Activated CD4-positive, alpha-beta T cell treated with anti-CD3 and anti-CD28 coated beads, Interleukin-2, amount 50 U/mL, for 16 hours (primary cell): ENCODE data around the gene NUAK2.
"Not testable (repeated sequence)": the region's sequence is repeated elsewhere in the genome, so short reads cannot be mapped to it uniquely, and the experiment has no call there.

Experiments used
- DNase-seq: peaks from one replicate; pipeline ENCODE4 v3.0.0-alpha.2; 2020

The NUAK2 gene

DNA sequence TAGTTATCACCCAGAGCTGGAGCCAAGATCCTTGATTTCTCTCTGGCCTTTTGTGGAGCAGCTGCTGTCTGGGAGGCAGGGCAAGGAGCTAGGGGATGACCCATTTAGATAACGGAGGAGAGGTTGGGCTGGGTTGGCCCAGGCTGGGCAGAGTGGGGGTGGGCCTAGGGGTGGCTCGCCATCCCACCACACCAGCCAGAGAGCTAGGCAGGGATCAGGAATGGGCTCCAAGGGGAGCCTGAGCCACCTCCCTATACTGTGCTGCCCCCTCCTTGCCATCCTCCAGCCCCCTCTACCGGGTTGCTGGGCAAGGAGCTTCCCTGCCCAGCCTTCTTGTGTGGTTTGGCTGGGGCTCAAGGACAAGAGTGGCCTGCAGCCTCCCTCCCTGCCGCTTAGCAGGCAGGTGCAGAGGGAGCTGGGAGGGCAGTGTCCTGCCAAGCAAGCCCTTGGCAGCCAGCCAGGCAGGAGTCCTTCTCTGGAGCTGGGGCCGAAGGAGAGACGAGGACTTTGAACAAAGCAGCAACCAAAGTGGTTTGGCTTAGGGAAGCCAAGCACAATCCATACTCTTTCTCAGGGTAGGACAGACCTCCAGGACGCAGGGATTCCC lies 4.1 kb downstream of the NUAK2 start:
- DNase-seq: no peak

DNA sequence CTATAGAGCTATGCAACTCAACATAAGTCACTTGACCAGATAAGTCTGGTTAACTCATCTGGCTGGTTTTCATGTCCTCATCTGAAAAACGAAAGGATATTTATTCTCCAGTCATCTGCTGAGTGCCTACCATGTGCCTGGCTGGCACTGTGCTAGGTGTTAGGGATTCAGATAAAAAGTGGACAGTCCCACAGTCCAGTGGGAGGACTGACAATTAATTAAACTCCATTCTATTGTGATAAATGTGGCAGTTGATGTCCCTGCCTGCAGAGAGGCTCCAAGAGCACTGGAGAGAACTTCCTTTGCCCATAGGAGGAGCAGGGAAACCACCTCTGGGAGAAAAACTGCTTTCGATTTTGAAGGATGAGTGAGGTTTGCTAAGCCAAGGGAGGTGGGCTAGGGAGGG lies 5.4 kb downstream of the NUAK2 start:
- no peak for DNase-seq

DNA sequence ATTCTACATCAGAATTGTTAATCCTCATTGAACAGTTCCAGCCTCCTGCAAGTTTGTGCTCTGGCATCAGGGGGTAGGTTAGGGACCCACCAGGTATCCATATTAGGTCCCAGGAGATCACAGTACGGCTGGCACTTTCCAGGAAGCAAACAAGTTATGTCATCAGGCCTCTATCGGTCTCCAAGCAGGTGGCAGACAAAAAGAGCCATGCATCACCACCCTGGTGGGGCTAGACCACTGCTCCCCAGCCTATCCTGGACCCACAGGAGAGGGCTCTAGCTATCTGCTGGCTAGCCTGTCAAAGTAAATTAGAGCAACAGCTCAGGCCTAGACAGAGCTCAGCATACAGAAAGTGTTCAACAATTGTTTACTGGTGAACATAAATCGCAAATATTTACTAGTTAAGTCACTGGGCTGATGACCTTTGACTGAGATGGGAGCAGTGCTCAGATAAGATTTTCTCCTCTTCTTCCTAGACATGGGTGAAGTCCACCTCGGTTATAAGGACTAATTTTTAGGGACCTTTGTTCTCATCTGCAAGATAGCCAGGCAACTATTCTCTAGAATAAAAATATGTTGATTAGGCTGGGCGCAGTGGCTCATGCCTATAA lies 6.4 kb downstream of the NUAK2 start:
- DNase-seq: no peak

DNA sequence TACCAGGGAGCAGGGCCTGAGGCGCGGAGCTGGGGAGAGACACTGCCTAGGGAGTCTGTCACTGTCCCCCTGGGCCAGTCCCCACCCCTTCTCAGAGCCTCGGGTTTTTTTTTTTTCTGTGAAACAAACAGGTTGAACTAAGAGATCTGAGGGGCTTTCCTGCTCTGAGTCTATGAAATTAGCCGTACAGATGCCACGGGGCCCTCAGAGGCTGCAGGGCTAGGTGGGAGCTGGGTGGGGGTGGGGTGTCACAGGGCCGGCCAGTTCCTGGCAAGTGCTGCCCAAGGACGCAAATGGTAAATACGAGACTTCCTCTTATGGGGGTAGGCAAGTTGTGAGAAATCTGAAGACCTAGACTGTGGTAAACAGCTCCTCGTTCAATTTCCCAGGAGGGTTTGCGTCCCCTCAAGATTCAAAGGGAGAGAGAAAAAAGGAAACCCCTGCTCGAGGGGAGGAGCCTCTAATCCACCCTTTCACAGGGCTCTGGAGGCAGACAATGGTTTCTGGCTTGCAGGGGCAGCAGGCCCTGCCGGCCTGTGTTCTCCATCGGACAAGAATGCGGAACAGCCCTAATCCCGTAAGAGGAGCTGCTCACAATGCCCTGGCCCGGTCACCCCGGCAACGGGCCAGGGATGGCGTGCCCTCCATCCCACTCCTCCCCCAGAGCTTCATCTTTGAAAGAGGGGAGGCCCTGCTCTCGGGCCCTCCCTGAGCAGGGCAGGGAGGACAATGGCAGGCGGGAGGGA lies 7.8 kb downstream of the NUAK2 start:
- no peak for DNase-seq

DNA sequence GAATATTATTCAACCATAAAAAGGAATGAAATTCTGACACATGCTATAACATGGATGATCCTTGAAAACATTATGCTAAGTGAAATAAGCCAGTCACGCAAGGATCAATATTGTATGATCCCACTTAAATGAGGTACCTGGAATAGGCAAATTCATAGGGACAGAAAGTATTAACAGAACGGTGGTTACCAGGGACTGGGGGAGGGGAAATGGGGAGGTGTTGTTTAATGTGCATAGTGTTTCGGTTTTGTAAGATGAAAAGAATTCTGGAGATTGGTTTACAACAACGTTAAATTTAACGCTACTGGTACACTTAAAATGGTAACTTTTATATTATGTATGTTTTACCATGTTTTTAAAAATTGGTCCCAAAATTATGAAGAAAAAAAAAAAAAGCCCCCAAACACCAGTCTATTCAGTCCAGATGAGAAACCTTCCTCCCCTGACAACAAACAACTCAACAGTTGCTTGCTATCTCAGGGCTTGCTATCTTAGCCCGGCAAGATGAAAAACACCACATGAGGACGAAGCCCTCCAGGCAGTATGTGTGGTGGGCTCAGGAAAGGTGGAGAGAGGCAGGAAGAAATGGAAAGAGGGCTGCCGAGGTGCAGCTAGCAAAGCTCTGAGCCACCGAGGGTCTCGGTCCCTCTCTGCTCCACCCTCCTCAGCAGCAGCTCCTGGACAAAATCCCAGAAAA lies 8.5 kb downstream of the NUAK2 start:
- DNase-seq: no peak

DNA sequence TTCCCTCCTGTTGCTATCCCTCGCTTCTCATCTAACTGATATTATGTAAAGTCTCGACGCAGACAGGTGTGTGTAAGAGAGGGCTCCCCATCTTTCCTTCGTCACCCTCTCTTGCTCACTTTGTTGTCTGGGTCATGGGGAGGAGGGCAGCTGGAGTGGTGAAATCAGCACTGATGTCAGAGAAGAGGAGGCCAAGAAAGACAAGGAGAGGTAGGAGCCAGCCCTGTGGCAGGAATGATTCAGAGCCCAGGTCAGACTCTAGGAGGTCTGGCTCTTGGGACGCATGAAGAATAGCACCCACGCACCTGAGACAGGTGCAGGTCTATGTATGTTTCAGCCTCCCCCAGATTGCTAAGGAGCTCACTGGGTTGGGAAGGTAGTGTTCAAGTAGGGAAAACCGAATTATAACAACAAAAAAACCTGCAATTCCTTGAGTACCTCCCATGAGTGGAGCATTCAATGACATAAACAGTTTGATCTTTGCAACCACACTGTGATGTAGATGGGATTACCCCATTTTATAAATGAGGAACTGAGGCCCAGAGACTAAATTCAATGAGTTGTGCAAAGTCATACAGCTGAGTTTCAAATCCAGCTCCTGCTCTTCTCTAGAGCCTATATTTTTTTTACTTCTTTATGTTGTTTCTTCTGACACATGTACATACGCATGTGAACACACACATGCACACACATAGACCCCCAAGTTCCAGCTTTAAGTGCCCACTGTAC lies 10.4 kb downstream of the NUAK2 start:
- DNase-seq: no peak

DNA sequence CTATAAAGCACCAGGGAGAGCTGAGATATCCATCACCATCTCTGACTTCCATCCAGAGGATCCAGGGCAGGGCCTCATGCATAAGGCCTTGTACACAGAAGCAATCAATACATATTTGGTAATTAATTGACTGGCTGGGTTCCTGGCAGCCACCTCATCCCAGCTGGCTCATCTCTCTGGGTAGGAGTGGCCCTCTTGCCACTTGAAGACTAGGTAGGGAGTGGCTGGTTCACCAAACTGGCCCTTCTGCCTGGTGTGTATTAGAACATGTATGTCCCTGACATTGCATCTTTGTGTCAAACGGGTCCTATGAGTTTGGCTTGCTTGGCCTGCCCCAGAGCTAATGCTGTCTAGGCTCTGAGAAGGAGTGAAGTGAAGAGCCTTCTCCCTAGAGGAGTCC lies 11.8 kb downstream of the NUAK2 start:
- no peak for DNase-seq

DNA sequence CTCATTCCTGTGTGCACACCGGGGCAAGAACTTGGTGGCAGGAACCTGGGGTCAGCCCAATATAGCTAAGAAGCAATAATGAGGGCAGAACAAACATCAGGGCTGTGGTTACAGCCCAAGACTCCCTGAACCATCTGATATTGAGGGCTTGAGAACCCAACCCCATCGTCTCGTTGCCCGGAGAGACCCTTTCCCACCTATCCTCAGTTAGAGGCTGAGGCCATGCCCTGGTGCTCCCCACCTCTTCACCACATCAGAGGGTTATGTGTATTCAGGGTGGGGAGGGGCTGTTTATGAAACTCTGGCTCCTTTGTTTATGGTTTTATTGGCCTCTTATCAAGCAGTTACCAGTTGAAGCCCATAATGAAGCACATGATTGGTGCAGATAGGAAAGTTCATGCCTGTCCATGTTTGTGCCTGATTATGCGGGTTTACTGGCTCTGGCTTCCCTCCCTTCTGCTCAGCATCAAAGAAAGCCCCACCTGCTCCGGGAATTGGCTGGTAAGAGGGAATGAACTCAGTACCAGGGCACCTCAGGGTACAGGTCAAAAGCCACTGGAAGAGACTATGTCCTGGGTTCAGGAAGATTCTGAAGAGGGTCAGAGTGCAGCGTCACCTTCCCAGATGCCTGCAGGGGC lies 14.5 kb downstream of the NUAK2 start:
- DNase-seq: no peak

DNA sequence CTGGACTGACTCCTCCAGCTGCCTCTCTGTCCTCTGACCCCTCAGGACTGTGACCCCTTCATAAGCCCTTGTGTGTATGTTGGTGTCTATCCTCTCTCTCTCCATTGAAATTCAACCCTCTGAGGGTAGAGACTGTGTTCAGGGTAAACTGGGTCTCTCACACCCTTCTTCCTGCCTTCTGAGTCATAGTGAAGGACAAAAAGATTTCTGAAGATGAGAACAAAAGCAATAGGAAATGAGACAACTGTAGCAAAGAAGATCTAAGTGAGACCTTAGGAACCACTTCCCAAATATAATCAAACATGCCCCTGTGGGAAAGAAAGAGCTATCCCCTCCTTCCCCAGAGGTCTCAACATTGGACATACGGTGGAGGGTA lies 16.9 kb downstream of the NUAK2 start:
- no peak for DNase-seq

DNA sequence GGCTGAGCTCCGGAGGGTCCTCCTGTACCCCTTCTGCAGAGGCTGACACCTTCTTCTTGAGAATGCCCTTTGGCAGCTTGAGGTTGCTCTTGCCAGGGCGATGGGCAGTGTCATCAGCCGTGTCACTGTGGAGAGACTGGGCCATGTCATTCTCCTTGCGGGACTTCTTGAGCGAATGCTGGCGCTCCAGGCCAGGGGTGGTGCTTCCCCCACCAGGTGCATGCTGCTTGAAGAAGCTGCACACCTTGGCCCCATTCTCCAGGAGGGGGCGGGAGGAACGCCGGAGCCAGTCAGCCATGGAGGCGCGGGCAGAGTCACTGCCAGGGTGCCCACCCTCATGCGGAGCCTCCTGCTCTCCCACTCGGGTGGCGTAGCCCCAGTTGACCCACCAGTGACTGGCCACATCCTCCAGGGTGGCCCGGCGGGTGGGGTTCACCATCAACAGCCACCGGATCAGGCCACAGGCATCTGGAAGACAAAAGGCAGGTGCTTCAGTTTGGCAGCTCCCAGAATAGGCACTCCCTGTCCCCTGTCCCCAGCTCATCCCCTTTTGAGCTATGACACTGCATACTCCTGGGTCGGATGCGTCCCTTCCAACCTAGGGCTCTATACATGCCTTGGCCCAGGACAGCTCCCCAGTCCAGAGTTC lies 17.4 kb downstream of the NUAK2 start:
- DNase-seq: no peak

DNA sequence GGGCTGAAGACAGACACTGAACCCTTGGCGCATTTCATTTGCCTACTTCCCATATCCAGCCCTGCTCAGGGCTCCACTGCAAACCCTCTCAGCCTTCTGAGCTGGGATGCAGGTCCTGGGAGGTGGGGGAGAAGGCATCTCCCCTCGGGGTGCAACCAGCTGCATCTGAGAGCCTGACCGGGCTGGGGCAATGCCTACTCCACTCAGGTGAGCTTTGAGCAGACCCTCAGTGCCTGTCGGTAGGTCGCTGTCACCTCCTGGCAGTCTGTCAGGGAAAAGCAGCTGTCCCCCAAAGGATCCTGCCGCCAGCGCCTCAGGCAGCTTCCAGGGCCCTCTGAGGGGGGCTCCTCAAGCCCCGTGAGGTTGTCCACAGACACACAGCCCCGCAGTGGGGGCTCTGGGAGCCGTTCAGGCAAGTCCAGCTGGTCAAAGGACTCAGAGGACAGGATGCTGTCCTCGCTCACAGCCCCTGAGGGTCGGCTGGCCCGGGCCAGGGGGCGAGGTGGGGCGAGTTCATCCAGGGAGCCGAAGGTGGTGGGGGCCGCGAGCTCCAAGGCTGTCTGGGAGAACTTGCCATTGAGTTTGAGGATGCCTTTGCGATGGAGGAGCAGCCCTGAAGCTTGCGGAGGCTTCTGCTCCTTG lies 18.2 kb downstream of the NUAK2 start:
- DNase-seq: no peak

DNA sequence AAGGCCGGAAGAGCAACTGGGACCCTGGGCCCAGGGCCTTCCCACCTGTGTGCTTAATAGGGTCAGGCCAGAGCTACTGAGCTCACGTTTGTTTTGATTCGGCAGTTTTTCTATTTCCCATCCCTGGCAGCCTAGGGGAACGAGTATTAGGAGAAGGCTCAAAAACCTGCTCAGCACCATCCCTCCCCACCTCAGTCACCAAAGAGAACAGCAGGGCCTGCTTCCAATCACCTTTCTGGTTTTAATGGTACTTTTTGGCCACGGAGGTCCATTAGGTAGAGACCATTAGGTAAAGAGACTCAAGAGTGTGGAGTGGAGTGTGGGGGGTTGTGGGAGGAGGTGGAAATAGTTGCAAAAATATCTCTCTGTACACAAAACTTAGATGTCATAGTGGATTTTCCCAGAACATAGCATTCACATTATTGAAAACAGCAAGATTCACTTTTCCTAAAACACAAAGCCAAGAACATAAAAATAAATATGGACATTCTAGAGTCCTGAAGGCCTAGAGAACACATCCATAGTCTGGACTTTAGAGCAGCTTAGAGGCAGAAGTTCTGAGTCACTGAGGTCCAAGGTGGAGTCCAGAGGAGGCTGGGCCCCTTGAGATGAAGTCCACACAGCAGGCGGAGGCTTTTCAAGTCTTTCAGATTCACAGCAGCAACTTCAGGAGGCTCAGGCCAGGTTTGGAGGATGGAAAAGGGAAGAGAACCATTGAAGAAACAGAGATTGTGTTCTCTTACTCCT lies 19.5 kb downstream of the NUAK2 start:
- no peak for DNase-seq

DNA sequence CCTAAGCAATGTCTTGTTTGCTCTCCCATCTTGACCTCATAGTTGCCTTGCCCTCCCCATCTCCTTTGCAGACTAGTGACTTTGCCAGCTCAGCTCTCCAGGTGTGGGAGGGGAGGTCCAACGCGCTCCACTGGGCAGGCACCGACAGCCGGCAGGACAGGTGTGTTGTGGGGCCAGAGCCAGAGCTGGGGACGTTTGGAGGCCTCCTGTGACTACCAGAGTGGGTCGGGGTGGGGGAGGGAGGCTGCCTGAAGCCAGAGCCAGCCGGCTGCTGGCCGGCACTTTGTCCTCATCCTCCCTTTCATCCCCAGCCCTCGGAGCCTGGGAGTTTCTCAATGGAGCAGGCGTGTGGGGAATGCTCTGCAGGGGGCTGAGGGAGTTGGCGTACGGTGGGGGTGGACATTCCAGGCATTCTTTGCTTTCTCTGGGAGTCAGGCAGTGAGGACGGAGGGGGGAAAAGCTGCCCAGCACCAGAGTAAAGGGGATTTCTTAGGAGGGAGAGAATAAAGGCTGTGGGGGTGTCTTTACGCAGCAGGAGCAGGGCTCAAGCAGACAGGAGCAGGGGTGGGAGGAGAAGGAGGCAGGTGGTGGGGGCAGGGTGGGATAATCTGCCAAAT lies 20.2 kb downstream of the NUAK2 start:
- no peak for DNase-seq

DNA sequence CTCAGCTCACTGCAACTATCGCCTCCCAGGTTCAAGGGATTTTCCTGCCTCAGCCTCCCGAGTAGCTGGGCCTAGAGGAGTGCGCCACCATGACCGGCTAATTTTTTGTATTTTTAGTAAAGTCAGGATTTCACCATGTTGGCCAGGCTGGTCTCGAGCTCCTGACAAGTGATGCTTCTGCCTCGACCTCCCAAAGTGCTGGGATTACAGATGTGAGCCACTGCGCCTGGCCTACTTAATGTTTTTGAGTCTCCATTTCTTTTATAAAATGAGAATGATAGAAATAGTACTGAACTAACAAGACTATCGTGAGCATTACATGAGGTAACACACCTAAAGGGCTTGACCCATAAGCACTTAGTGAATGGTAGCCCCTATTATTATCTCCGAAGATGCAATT lies 21.4 kb downstream of the NUAK2 start:
- no peak for DNase-seq

DNA sequence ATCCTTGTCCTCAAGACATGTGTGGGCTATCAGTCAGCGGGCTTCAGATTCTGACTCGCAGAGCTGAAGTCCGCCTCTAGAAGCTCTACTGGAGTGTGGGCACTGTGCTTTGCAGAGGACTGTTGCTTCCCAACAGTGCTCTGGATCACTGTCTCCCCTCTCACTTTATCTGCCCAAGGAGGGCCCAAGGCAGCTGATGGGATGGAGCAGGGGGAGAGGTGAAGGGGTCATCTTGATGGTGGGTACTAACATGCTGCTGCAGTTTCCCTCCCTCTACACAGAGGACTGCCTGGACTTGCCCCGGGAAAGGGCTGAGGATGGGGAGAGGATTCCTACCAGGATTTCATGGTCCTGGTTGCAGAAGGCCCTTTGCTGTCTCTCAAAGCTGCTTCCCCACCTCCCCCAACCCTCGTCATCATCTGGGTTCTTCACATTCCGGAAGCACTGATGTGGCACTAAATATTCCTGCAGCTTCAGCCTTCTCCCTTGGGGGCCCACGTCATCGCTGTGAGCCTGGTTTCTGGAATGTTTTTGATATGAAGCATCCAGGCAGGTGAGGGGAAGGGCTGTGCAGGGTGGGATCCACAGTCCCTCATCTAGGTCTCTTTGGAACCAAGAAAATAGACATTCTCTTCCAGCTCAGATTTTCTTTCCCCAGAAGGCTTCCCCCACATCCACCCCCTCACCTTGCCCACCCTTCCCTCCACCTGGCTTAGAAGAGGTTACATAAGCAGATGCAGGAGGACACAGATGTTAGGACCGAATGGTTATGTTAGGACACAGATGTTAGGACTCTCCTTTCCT lies 23.2 kb downstream of the NUAK2 start:
- DNase-seq: no peak

DNA sequence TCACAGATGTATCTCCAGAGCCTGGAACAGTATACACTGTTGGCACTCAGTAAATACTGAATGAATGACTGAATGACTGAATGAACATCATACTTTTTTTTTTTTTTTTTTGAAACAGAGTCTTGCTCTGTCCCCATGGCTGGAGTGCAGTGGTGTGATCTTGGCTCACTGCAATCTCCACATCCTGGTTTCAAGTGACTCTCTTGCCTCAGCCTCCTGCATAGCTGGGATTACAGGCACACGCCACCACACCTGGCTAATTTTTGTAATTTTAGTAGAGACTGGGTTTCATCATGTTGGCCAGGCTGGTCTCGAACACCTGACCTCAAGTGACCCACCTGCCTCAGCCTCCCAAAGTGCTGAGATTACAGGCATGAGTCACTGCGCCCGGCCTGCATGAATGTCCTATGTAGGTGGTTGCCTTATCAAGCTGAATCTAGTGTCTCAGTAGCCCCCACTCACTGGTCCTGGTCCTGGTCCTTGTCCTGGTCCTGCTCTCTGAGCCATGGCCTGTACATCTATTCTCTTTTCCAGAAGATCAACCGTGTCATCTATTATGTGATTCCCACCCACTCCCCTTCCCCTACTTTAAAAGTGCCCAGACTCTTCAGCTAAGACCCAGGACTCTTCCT lies 23.9 kb downstream of the NUAK2 start:
- not testable (repeated sequence) for DNase-seq

DNA sequence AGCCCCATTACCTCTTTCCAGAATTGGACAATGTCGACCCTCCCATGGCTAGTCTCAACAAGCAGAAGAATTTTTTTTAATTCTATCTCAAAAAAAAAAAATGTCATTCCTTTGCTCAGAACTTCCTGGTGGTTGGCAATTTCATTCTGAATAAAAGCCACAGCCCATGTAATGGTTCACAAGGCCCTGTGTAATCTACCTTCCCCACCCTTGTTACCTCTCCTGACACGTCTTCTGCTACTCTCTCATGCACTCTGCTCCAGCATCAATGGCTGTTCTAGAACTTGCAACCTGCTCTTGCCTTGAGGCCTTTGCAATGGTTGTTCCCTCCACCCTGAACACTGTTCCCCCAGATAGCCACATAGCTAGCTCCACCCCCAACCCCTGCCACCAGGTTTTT lies 25.4 kb downstream of the NUAK2 start:
- no peak for DNase-seq

DNA sequence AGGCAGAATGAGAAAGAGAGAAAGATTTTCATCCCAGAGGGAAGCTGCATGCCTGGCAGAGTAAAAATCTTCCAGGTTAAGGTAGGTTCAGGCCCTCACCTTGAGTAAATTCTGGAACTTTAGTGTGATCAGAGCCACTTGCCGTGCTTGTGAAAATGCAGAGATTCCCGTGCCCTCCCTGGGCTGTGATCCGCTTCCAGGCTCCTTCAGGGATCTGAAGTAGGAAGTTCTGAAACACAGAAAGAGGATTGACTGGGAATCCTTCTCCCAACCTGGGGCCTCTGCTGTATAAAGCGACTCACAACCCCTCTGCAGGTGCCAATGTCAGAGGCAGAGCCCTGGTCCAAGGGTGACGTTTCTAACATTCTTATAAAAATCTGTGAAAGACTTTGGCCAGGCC lies 26.6 kb downstream of the NUAK2 start:
- DNase-seq: no peak
